GM12878 (cell line): ENCODE data around the gene PALS2. TPM values are rescaled to one million over a fixed set of nuclear protein-coding genes. Genes with fewer than 3 reads are reported as not detected.

Experiments used
- ATAC-seq: fragments of 200-7000 bp; cut with Tn5 transposase; 3 replicates; pipeline ENCODE4 v1.9.1; 2020; ENCODE audit warnings: mild to moderate bottlenecking, moderate library complexity
- BruUV-seq: library from RNA; stranded (reverse); fragments of 400-500 nt; replicated peaks from 2 replicates; lab custom pipeline; 2021; lab: Mats Ljungman, UMichigan
- CTCF ChIA-PET: fragments of 300-600 bp; sonication (Branson Sonifier 250); formaldehyde crosslinking; extraction: SDS; loops from one replicate; lab custom pipeline; 2021; ENCODE audit warnings: inconsistent platforms; lab: Yijun Ruan, JAX
- POLR2A ChIA-PET: fragments of 350-600 bp; formaldehyde crosslinking; extraction: SDS; loops from one replicate; lab custom pipeline; 2021; ENCODE audit warnings: inconsistent platforms; lab: Charles Lee
- RAD21 ChIA-PET: fragments of 300-600 bp; sonication (Branson Sonifier 250); formaldehyde crosslinking; loops from one replicate; lab custom pipeline; 2023; ENCODE audit warnings: antibody characterized with exemption; ENCODE audit not compliant: unreplicated experiment; lab: Charles Lee
- SMC1A ChIA-PET: fragments of 300-600 bp; sonication (Branson Sonifier 250); formaldehyde crosslinking; loops from one replicate; lab custom pipeline; 2023; ENCODE audit not compliant: unreplicated experiment, uncharacterized antibody; lab: Charles Lee
- DNase-seq: peaks from one replicate; pipeline ENCODE4 v3.0.0-alpha.2; 2011; ENCODE audit warnings: low read depth, low spot score
- FAIRE-seq: peaks from 3 replicates; lab custom pipeline; 2011; peaks lifted over from hg19 to GRCh38; lab: Jason Lieb, UNC
- H2AFZ ChIP-seq: 2 replicates; pipeline ENCODE4 v1.6.0; 2011; ENCODE audit warnings: low read depth, low read length, control low read depth; ENCODE audit not compliant: control insufficient read depth
- H3K27ac ChIP-seq: 2 replicates; pipeline ENCODE4 v1.5.1; 2011; ENCODE audit warnings: control low read depth; ENCODE audit not compliant: control insufficient read depth, insufficient read depth
- H3K27me3 ChIP-seq, 2 experiments: replicated peaks in 1 of 2; 2 replicates each; pipeline versions ENCODE4 v1.6.0 to v1.6.1; 2011; ENCODE audit warnings: low read length in 1 of 2; ENCODE audit not compliant: control insufficient read depth in 2 of 2, insufficient read depth in 2 of 2
- H3K36me3 ChIP-seq, 2 experiments: 2 replicates each; pipeline ENCODE4 v1.5.1; 2011; ENCODE audit warnings: low read length in 1 of 2; ENCODE audit not compliant: control insufficient read depth in 2 of 2, insufficient read depth in 2 of 2
- H3K4me1 ChIP-seq: 2 replicates; pipeline ENCODE4 v1.6.1; 2011; ENCODE audit warnings: mild to moderate bottlenecking, low read length, moderate library complexity, mixed read lengths; ENCODE audit not compliant: control insufficient read depth, insufficient read depth
- H3K4me2 ChIP-seq: 2 replicates; pipeline ENCODE4 v1.6.0; 2011; ENCODE audit warnings: control low read depth; ENCODE audit not compliant: control insufficient read depth, insufficient read depth
- H3K4me3 ChIP-seq: fragments of 200-600 bp; sonication (generic); 2 replicates; pipeline ENCODE4 v1.5.1; 2016
- H3K79me2 ChIP-seq: 2 replicates; pipeline ENCODE4 v1.6.0; 2011; ENCODE audit warnings: low read length; ENCODE audit not compliant: control insufficient read depth, insufficient read depth
- H3K9ac ChIP-seq: 2 replicates; pipeline ENCODE4 v1.8.0; 2011; ENCODE audit warnings: low read length, control low read depth, mixed read lengths; ENCODE audit not compliant: control insufficient read depth, insufficient read depth
- H3K9me3 ChIP-seq: replicated peaks from 3 replicates; pipeline ENCODE4 v1.5.1; 2011; ENCODE audit warnings: mild to moderate bottlenecking, low read length; ENCODE audit not compliant: control insufficient read depth, insufficient read depth
- H4K20me1 ChIP-seq: 2 replicates; pipeline ENCODE4 v1.6.0; 2011; ENCODE audit not compliant: control insufficient read depth, insufficient read depth
- BCL11A ChIP-seq: IDR thresholded peaks from 2 replicates; pipeline ENCODE4 v1.6.1; 2011; ENCODE audit warnings: low read depth, low read length
- BHLHE40 ChIP-seq, 2 experiments: fragments of 450-650 bp in 1 of 2; IDR thresholded peaks; 2 replicates each; pipeline ENCODE4 v1.6.1; 2011 to 2017; ENCODE audit warnings: low read depth in 2 of 2, borderline replicate concordance in 1 of 2, improper control_type of control experiment in 1 of 2, low read length in 1 of 2, mild to moderate bottlenecking in 1 of 2
- GATAD2B ChIP-seq: fragments of 450-650 bp; conservative IDR thresholded peaks from 2 replicates; pipeline ENCODE4 v1.6.1; 2017; ENCODE audit warnings: low read depth, mild to moderate bottlenecking, moderate library complexity
- HCFC1 ChIP-seq: fragments of 150-350 bp; IDR thresholded peaks from 2 replicates; pipeline ENCODE4 v1.6.1; 2014; ENCODE audit warnings: low read length
- NFXL1 ChIP-seq: fragments of 450-650 bp; IDR thresholded peaks from 2 replicates; pipeline ENCODE4 v1.6.1; 2017; ENCODE audit warnings: antibody characterized with exemption, mild to moderate bottlenecking, borderline replicate concordance
- POU2F2 ChIP-seq: IDR thresholded peaks from 3 replicates; pipeline ENCODE4 v1.6.1; 2011; ENCODE audit warnings: low read depth, mild to moderate bottlenecking, low read length, borderline replicate concordance
- RBBP5 ChIP-seq: fragments of 200-600 bp; sonication (generic); conservative IDR thresholded peaks from 2 replicates; pipeline ENCODE4 v1.6.1; 2016
- SMC3 ChIP-seq: IDR thresholded peaks from 2 replicates; pipeline ENCODE4 v1.6.1; 2011; ENCODE audit warnings: low read length, improper control_type of control experiment, borderline replicate concordance
- TARDBP ChIP-seq: IDR thresholded peaks from 2 replicates; pipeline ENCODE4 v1.6.1; 2016; ENCODE audit warnings: borderline replicate concordance
- WGBS: methylation state at CpG from one replicate; pipeline ENCODE4 v1.1.6; 2016; ENCODE audit warnings: low lambda C conversion rate; ENCODE audit not compliant: insufficient replicate concordance, insufficient coverage; ENCODE audit errors: missing lambda C conversion rate; 5-methylcytosine and 5-hydroxymethylcytosine counted together
- in situ Hi-C: fragments of 300-500 bp; cut with MboI; formaldehyde crosslinking; loops from 9 replicates; pipeline ENCODE4 v1.14.3; 2018; ENCODE audit warnings: mixed read lengths
- intact Hi-C: fragments of 100-400 bp; cut with micrococcal nuclease; formaldehyde crosslinking; loops from one replicate; pipeline ENCODE4 v1.14.2; 2022; ENCODE audit not compliant: unreplicated experiment
- polyA plus RNA-seq, 11 experiments: library from polyadenylated mRNA; depleted of rRNA in 4 of 11; unstranded in 6 of 11; stranded (reverse) in 5 of 11; fragments of >200 nt; fragmentation: Nextera tagmentation in 4 of 11; fragmentation: Illumina TruSeq in 1 of 11; extraction: Ambion mirVana in 4 of 11; extraction: Trizol in 1 of 11; gene quantifications; 1 replicate in 1 of 11; 2 replicates in 10 of 11; pipeline versions ENCODE4 v1.2.1 to v1.2.3, GENCODE V29; 2011 to 2016; ENCODE audit warnings: inconsistent platforms in 2 of 11, missing spikeins in 2 of 11, low read depth in 1 of 11
- total RNA-seq, 4 experiments: library from RNA; depleted of rRNA in 3 of 4; stranded (reverse); fragments of >200 nt in 3 of 4; fragmentation: Illumina TruSeq in 1 of 4; extraction: Trizol in 1 of 4; gene quantifications; 2 replicates each; pipeline versions ENCODE4 v1.2.1 to v1.2.3, GENCODE V29; 2013 to 2021
- TF ChIP-seq, protein P1 (sequence below): IDR thresholded peaks from 2 replicates; pipeline ENCODE4 v1.6.1; 2012; ENCODE audit warnings: low read length, inconsistent platforms

The PALS2 gene
- total and polyA plus RNA-seq, 10 of the 15 experiments (the other 5 are each of a cell fraction or from before 2014, with no cell fraction given) = 10.7 to 53.5 (median 20.1) TPM

DNA sequence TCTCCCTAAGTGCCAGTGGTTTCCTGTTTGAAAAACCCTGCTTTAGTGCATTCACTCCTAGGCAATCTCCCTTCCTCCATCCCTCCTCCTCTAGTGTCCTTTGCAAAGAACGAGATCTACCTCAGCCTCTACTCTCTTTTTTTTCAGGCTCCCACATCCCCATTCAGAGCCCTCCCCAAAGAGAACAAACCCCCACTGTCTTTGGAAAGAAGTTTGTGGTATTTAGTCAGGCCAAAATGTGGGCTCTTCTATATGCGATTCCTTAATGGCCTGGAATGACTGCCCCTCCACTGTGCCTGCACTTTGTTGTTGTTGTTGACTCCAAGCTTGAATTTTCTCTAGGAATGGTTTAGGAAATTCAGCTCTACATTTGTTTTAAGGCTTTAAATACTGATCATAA, 36.3 kb downstream of the PALS2 start:
- Histone ChIP-seq H3K4me1 (peaks cover 9% of the 10 kb centered on the region; the same call in 1 of the 2 replicates), H3K4me2 (no peak overlapping the region), H3K27ac (no peak overlapping the region), H3K27me3 (no peaks in the 10 kb centered on the region), H4K20me1 (no peaks in the 10 kb centered on the region), H3K9ac (no peak overlapping the region), H3K9me3 (no peaks in the 10 kb centered on the region; the same call in 2 of the 3 replicates), H3K36me3 (no peaks in the 10 kb centered on the region), H3K4me3 (no peak overlapping the region), H3K79me2 (peaks cover 15% of the 10 kb centered on the region), H2AFZ (no peak overlapping the region)
- SMC1A ChIA-PET = interaction anchor here (2.8 to 3.2 kb wide), 2 partner anchors 10 to 11 kb away, joined by 13 read pairs; no protein-coding TSS in a partner anchor
- DNase-seq = no peak
- intact Hi-C loops = no loop called here
- RAD21 ChIA-PET = no interaction called here
- in situ Hi-C loops = no loop called here
- BruUV-seq = no TSS peak
- CTCF ChIA-PET = interaction anchor here (1.5 to 2.2 kb wide), 2 partner anchors 9 to 11 kb away, joined by 4 to 10 read pairs; no protein-coding TSS in a partner anchor
- POLR2A ChIA-PET = interaction anchor here (0.5 to 1.7 kb wide), 3 partner anchors 11 to 35 kb away, joined by 3 to 6 read pairs (median 3); no protein-coding TSS in a partner anchor
- WGBS = 98% methylated on average over 2 of the region's 2 CpGs
- FAIRE-seq = no peak
- ATAC-seq = 0 out of 3 replicates have a peak, but pooled peaks have one; percentile 27
- TF ChIP-seq SMC3 (no peak), GATAD2B (no peak), RBBP5 (no peak), BHLHE40 (IDR thresholded peaks at IDR 0.05; ENCODE audit: borderline replicate concordance in 1 of 2, low read depth in 2 of 2, low read length in 1 of 2) (no peak), BCL11A (no peak), HCFC1 (no peak), NFXL1 (no peak), TARDBP (no peak), POU2F2 (no peak)
- TF ChIP-seq, protein P1, sequence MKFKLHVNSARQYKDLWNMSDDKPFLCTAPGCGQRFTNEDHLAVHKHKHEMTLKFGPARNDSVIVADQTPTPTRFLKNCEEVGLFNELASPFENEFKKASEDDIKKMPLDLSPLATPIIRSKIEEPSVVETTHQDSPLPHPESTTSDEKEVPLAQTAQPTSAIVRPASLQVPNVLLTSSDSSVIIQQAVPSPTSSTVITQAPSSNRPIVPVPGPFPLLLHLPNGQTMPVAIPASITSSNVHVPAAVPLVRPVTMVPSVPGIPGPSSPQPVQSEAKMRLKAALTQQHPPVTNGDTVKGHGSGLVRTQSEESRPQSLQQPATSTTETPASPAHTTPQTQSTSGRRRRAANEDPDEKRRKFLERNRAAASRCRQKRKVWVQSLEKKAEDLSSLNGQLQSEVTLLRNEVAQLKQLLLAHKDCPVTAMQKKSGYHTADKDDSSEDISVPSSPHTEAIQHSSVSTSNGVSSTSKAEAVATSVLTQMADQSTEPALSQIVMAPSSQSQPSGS = no peak
